ENCODE results near the gene CAVIN2. TPM values are rescaled to one million over a fixed set of nuclear protein-coding genes. Genes with fewer than 3 reads are reported as not detected.

CAVIN2 gene
- polyA plus RNA-seq, 1 donor (not counting 4 experiments of a cell fraction or from before 2014, with no cell fraction given) = 10.2 TPM

GRCh38 chr2:191839918-191840804 is 6.7 kb downstream of the CAVIN2 start:
- peaks cover 10% of the 10 kb centered on the region for H3K4me1 ChIP-seq (ENCODE audit: control insufficient read depth, extremely low read depth, insufficient read depth, low read length)
- peaks cover 3 to 4% of the 10 kb centered on the region in 2 experiments for H3K36me3 ChIP-seq (ENCODE audit: control insufficient read depth in 2 of 2, extremely low read depth in 1 of 2, insufficient read depth in 2 of 2, low read length in 2 of 2)
- peaks cover 6% of the 10 kb centered on the region for H3K79me2 ChIP-seq (ENCODE audit: control insufficient read depth, insufficient read depth, low read length)
- H2AFZ ChIP-seq (ENCODE audit: control insufficient read depth, low read length) = no peak overlapping the region
- H3K27ac ChIP-seq (ENCODE audit: control insufficient read depth, insufficient read depth, low read length) = no peak overlapping the region
- no peaks in the 10 kb centered on the region for H3K9me3 ChIP-seq (ENCODE audit: control insufficient read depth, low read depth, low read length)
- no peak overlapping the region for H3K9ac ChIP-seq (ENCODE audit: control insufficient read depth, extremely low read depth, insufficient read depth, low read length)
- H3K9me1 ChIP-seq (ENCODE audit: control insufficient read depth, extremely low read depth, insufficient read depth, low read length) = no peaks in the 10 kb centered on the region
- dilution Hi-C loops (cut with MboI; ENCODE audit: extremely low pct_ligation_motif_present, low sequenced_read_pairs) = no loop called here
- no peak overlapping the region for H3K4me3 ChIP-seq (ENCODE audit: control insufficient read depth in 2 of 3, extremely low read depth in 1 of 3, insufficient read depth in 2 of 3, low read depth in 1 of 3, low read length in 3 of 3)
- H4K20me1 ChIP-seq (ENCODE audit: control insufficient read depth, extremely low read depth, insufficient read depth, low read length) = no peaks in the 10 kb centered on the region
- TF ChIP-seq, protein P1, sequence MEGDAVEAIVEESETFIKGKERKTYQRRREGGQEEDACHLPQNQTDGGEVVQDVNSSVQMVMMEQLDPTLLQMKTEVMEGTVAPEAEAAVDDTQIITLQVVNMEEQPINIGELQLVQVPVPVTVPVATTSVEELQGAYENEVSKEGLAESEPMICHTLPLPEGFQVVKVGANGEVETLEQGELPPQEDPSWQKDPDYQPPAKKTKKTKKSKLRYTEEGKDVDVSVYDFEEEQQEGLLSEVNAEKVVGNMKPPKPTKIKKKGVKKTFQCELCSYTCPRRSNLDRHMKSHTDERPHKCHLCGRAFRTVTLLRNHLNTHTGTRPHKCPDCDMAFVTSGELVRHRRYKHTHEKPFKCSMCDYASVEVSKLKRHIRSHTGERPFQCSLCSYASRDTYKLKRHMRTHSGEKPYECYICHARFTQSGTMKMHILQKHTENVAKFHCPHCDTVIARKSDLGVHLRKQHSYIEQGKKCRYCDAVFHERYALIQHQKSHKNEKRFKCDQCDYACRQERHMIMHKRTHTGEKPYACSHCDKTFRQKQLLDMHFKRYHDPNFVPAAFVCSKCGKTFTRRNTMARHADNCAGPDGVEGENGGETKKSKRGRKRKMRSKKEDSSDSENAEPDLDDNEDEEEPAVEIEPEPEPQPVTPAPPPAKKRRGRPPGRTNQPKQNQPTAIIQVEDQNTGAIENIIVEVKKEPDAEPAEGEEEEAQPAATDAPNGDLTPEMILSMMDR (optimal IDR thresholded peaks at IDR 0.05 in 1 of 3, IDR thresholded peaks at IDR 0.05 in 1 of 3, conservative IDR thresholded peaks at IDR 0.05 in 1 of 3; ENCODE audit: extremely low read depth in 1 of 3, insufficient read depth in 2 of 3, low read length in 3 of 3) = peak in 1 of 3 experiments; percentile 6
- TF ChIP-seq EZH2 (IDR thresholded peaks at IDR 0.05; ENCODE audit: low read length) = no peak
- H3K4me2 ChIP-seq (ENCODE audit: control insufficient read depth, extremely low read depth, insufficient read depth, low read depth, low read length) = no peak overlapping the region
- DNase-seq (ENCODE audit: low read depth, low spot score) (no peak), FAIRE-seq (no peak)
- H3K27me3 ChIP-seq (ENCODE audit: control insufficient read depth, extremely low read depth, insufficient read depth, low read length) = no peaks in the 10 kb centered on the region

- H3K9me1 ChIP-seq (ENCODE audit: control insufficient read depth, extremely low read depth, insufficient read depth, low read length) = no peaks in the 10 kb centered on the region
- H3K4me1 ChIP-seq (ENCODE audit: control insufficient read depth, extremely low read depth, insufficient read depth, low read length) = no peaks in the 10 kb centered on the region
- DNase-seq (ENCODE audit: low read depth, low spot score) (no peak), FAIRE-seq (no peak)
- no peak for TF ChIP-seq EZH2 (IDR thresholded peaks at IDR 0.05; ENCODE audit: low read length)
- TF ChIP-seq, protein P1 (optimal IDR thresholded peaks at IDR 0.05 in 1 of 3, IDR thresholded peaks at IDR 0.05 in 1 of 3, conservative IDR thresholded peaks at IDR 0.05 in 1 of 3; ENCODE audit: extremely low read depth in 1 of 3, insufficient read depth in 2 of 3, low read length in 3 of 3) = no peak
- H3K79me2 ChIP-seq (ENCODE audit: control insufficient read depth, insufficient read depth, low read length) = no peaks in the 10 kb centered on the region
- H3K9me3 ChIP-seq (ENCODE audit: control insufficient read depth, low read depth, low read length) = no peaks in the 10 kb centered on the region
- H3K4me2 ChIP-seq (ENCODE audit: control insufficient read depth, extremely low read depth, insufficient read depth, low read depth, low read length) = no peak overlapping the region
- H2AFZ ChIP-seq (ENCODE audit: control insufficient read depth, low read length) = no peak overlapping the region
- dilution Hi-C loops (cut with MboI; ENCODE audit: extremely low pct_ligation_motif_present, low sequenced_read_pairs) = no loop called here
- H3K27ac ChIP-seq (ENCODE audit: control insufficient read depth, insufficient read depth, low read length) = no peak overlapping the region
- H3K36me3 ChIP-seq (ENCODE audit: control insufficient read depth in 2 of 2, extremely low read depth in 1 of 2, insufficient read depth in 2 of 2, low read length in 2 of 2) = peaks cover 3 to 4% of the 10 kb centered on the region in 2 experiments
- H3K4me3 ChIP-seq (ENCODE audit: control insufficient read depth in 2 of 3, extremely low read depth in 1 of 3, insufficient read depth in 2 of 3, low read depth in 1 of 3, low read length in 3 of 3) = no peak overlapping the region
- no peaks in the 10 kb centered on the region for H3K27me3 ChIP-seq (ENCODE audit: control insufficient read depth, extremely low read depth, insufficient read depth, low read length)
- H4K20me1 ChIP-seq (ENCODE audit: control insufficient read depth, extremely low read depth, insufficient read depth, low read length) = no peaks in the 10 kb centered on the region
- H3K9ac ChIP-seq (ENCODE audit: control insufficient read depth, extremely low read depth, insufficient read depth, low read length) = no peak overlapping the region
Measured at GRCh38 chr2:191838526-191838925, 8.4 kb downstream of the CAVIN2 start.

All from keratinocyte (primary cell).